Motor neuron (in vitro differentiated cells): ENCODE measurements around the gene SKP1. TPM values are rescaled to one million over a fixed set of nuclear protein-coding genes. Genes with fewer than 3 reads are reported as not detected.
A peak's percentile ranks its signal among the peaks of the same experiment; 100 is the strongest.
"Not testable (repeated sequence)": the region's sequence is repeated elsewhere in the genome, so short reads cannot be mapped to it uniquely, and the experiment has no call there.

ENCODE experiments used
- ATAC-seq, 8 experiments: fragments of 200-7000 bp; cut with Tn5 transposase; replicated peaks in 6 of 8; 2 replicates each; pipeline ENCODE4 v1.8.0; 2021; ENCODE audit warnings: mild to moderate bottlenecking in 8 of 8, moderate library complexity in 8 of 8
- H3K27ac ChIP-seq, 2 donors: fragments of 250-450 bp; sonication (Bioruptor Pico); 2 replicates each; pipeline ENCODE4 v1.9.0; 2021; ENCODE audit warnings: antibody characterized with exemption in 2 of 2, mild to moderate bottlenecking in 2 of 2, moderate library complexity in 1 of 2
- H3K4me1 ChIP-seq, 2 donors: fragments of 250-450 bp; sonication (Bioruptor Pico); replicated peaks in 1 of 2; 2 replicates each; pipeline ENCODE4 v1.6.1; 2021; ENCODE audit warnings: antibody characterized with exemption in 2 of 2, mild to moderate bottlenecking in 2 of 2, moderate library complexity in 1 of 2
- H3K4me3 ChIP-seq, 5 donors: fragments of 250-450 bp; sonication (Bioruptor Pico); 2 replicates each; pipeline ENCODE4 v1.9.0; 2021; ENCODE audit warnings: antibody characterized with exemption in 5 of 5, mild to moderate bottlenecking in 5 of 5, moderate library complexity in 4 of 5
- WGBS, 10 experiments: fragments of 450-650 bp; shearing (Covaris generic); methylation state at CpG; one replicate each; pipeline ENCODE4 v1.0.0; 2022; 5-methylcytosine and 5-hydroxymethylcytosine counted together
- in situ Hi-C, 9 experiments: fragments of 400-800 bp; cut with MboI; loops; one replicate each; pipeline ENCODE4 v1.15.0; 2021; ENCODE audit warnings: low sequenced_read_pairs in 9 of 9, low pct_unique_long_range_greater_than_20kb in 2 of 9; ENCODE audit not compliant: unreplicated experiment in 9 of 9
- total RNA-seq, 8 experiments: library from RNA; unstranded; fragments of 300-600 nt; gene quantifications; 2 replicates each; pipeline versions ENCODE4 v1.2.3 to v1.2.4, GENCODE V29; 2022

The SKP1 gene
- 100 to 1,000 TPM; 368 to 550 (median 471) TPM for total RNA-seq

DNA sequence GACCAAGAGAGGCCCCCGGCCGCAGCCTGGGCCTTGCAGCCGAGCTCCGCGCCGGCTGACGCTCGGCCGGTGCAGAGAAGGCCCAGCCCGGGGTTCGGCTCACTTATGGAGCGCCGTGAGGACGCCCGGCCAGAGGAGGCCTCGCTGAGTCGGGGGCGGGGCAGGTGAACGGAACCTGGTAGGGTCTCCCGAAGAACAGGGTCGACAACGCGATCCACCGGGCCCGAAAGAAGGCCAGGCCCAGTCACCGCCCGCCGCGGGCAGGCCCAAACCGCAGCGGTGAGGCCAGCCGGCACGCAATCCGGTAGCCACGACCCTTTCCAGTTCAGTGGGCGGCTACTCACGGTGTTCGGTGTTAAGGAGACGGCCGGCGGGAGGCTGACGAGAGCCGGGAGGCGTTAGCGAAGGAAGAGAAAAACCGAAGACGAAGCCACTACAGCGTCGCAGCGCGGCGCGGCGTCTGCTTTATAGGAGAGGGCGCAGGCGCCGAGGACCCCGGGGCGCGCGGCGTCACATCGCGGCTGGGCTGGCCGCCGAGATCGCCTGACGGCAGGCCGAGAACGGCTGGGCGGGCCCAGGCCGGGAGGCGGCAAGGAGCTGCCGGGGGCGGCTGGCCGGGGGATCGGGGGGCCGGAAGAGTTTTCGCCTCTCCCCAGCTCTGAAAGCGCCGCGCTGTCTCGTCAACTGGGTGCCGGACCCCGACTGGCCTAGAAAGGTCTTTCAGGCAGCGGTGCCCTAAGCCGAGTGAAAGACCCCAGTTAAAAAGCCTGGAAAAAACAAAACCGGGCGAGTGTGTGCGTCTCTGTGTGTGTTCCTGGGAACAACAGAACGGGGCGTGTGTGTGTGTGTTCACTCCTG lies at the start of gene SKP1:
SKP1 (minus strand) TSS at position 440 of the 858 bp plus-strand sequence. CDS start 2,928 bp downstream, outside the sequence.
- peak; percentile 68 to 88 (median 81) for ATAC-seq
- Histone ChIP-seq H3K4me1 (peaks cover 5 to 17% of the 10 kb centered on the region in 2 donors), H3K27ac (peak within 1 kb of the TSS; percentile 100), H3K4me3 (peak within 1 kb of the TSS; percentile 74 to 99 (median 95))
- 0% methylated on average over 2 to 8 of the region's 92 CpGs; no CpG with 5 or more reads in 8 of the 10 experiments for WGBS, 10 experiments
- in situ Hi-C loops, result loop anchor here in 4 of 9 experiments (25.0 kb wide), 2 partner anchors 111 to 411 kb away; no protein-coding TSS in a partner anchor

DNA sequence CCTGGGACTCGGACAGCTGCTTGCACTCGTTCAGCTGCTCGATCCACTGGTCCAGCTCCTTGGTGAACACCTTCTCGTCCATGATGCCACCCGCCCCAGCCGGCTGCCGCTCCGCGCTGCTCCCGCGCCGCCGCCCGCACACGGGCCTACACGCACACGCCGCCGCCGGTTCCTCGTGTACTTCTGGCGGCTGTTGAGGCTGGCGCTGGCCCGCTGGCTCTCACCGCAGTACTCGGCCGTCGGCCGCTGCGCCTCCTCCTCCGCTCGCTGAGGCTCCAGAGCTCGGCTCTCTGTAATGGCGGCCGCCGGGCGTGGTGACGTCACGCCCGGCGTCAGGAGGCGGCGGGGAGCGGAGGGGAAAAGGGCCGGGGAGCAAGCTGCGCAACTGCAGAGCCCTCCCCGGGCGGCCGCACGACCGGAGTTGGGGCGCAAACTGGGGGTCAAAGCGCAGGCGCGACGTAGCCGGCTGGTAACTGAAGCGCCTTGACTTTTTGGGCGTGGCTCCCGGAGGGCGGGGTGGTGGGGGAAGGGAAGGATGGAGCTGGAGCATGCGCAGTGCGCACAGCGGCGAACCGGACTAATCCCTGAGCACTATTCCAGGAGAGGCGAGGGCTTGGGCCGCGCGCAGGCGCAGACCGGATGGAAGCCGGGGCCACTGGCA lies 49.2 kb upstream of the SKP1 start, which contains the start of gene PPP2CA:
PPP2CA (minus strand) TSS at position 294 of the 661 bp plus-strand sequence; CDS start at position 82, 212 bp downstream.
- in situ Hi-C loops, result no loop called here
- Histone ChIP-seq H3K4me1 (peaks cover 8 to 18% of the 10 kb centered on the region in 2 donors), H3K27ac (peak within 1 kb of the TSS; percentile 98 to 99), H3K4me3 (peak within 1 kb of the TSS; percentile 65 to 96 (median 80))
- WGBS, 10 experiments, result 2 to 8% methylated on average over 5 to 11 of the region's 73 CpGs; no CpG with 5 or more reads in 8 of the 10 experiments
- ATAC-seq, result peak; percentile 72 to 94 (median 92)

DNA sequence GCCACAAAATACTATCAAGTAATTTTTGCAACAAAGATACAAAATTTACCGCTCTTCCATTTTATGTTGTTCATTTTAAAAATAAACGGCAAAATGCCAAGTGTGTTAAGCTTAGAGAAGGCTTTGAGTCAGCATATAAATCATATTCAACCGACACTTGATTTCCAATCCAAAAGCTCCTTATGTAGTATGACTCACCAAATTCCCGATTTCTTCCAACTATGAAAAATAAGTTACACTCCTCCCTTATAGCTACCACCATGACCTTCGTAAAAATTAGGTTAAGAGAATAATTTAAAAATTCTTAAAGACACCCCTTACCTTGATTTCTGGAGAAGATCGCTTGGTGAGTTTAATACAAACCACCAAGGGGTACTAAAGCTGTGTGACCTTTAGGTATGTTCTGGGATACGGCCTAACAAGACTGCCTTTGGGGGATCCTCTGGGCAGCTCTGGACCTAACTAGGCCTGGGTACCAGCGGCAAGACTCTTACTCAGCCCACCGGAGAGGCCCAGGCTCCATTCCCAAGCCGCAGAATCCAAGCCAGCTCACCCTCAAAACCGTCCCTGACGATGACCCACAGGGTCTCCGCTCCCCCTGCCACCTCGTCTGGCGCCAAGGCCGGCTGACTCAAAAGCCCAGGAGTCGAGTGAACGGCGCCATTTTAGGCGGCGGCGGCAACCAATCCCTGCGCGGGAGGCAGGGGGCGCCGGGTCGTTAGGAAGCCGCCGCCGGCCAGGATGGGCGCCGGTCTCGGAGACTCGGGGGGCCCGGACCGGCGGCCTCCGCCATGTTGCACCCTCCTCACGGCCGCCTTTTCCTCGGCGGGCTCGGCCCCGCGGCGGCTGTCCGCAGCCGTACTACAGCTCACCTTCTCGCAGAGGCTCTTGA lies 48.4 kb upstream of the SKP1 start:
- in situ Hi-C loops, result no loop called here
- WGBS, 10 experiments, result 0 to 4% (median 0%) methylated on average over 2 to 22 of the region's 49 CpGs
- peak overlapping the region; percentile 98 to 99 for H3K27ac ChIP-seq
- H3K4me3 ChIP-seq, result peak overlapping the region; percentile 65 to 96 (median 80)
- ATAC-seq, result peak; percentile 11 to 49 (median 41)
- peaks cover 8 to 18% of the 10 kb centered on the region in 2 donors for H3K4me1 ChIP-seq

DNA sequence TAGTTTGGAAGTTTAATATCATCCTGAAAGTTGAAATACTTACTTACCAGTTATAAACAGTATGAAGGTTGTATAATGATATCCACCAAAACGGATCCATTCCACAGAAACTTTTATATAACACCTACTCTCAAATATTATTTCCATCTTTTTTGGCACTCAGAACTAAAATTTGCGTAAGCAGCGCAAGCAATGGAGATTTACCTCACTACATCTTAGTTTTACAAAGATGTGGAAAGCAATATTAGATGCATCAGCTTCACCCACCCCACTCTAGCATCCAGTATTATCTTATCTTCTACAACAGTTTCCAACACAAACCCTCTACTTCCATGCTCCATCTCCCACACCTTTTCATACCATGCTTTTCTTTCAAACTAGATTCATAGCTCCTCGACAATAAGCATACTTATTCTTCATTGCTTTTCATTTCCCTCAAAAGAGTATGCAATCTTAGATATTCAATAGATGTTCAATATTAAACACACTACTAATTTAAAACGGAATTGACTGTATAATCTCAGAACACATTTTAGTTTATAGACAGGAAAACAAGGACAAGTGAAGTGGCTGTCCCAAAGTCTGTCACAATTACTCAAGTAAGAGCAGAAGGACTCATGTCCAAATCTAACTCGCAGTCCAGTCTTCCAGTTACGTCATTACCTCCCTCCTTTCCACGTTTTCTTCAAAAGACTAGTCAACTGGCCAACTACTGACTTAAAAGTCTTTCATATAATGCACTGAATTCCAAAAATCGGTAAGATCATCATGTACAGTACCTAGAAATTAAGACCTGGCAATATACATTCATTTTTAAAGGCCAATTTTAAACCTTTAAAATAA lies 46.9 kb upstream of the SKP1 start:
- peaks cover 11 to 18% of the 10 kb centered on the region in 2 donors for H3K4me1 ChIP-seq
- H3K4me3 ChIP-seq, result peak overlapping the region; percentile 65 to 96 (median 80)
- no peak for ATAC-seq
- 16 to 73% (median 33%) methylated on average over 2 to 9 of the region's 9 CpGs for WGBS, 10 experiments
- no peak overlapping the region for H3K27ac ChIP-seq
- in situ Hi-C loops, result no loop called here

DNA sequence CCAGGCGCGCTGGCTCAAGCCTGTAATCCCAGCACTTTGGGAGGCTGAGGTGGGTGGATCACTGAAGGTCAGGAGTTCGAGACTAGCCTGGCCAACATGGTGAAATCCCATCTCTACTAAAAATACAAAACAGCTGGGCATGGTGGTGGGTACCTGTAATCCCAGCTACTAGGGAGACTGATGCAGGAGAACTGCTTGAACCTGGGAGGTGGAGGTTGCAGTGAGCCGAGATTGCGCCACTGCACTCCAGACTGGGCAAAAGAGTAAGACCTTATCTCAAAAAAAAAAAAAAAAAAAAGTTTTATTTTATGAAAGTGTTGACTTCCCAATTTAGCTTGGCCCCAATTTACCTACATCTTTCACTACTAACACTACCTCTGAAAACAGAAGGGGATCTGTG lies 44.9 kb upstream of the SKP1 start:
- in situ Hi-C loops, H3K4me3 ChIP-seq, H3K27ac ChIP-seq, H3K4me1 ChIP-seq, ATAC-seq: not testable (repeated sequence)
- WGBS, 10 experiments, result 87 to 100% (median 100%) methylated on average over 1 to 5 of the region's 5 CpGs; no CpG with 5 or more reads in 2 of the 10 experiments

DNA sequence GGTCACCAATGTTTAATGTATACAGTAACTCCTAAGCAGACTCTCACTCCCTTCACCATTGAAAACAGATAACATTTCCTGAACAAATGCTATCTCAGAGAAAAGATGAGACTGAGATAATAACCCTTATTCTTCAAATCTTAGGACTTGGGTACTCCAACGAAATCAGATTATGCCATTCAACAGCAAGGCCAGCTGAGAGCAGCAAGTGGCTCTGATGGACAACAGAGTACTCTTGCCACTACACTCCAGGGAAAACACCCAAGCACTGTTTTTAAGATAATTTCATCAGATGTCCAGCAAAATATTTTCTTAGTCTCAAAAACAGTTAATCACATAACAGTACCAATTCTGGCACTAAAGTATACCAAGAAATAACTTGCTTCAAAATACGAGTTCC lies 39.0 kb upstream of the SKP1 start:
- in situ Hi-C loops, result no loop called here
- ATAC-seq, result no peak
- H3K27ac ChIP-seq, result no peak overlapping the region
- 24 to 100% (median 80%) methylated on average over 1 to 2 of the region's 2 CpGs; no CpG with 5 or more reads in 3 of the 10 experiments for WGBS, 10 experiments
- H3K4me1 ChIP-seq, result peaks cover 0 to 3% of the 10 kb centered on the region in 2 donors
- no peak overlapping the region for H3K4me3 ChIP-seq

DNA sequence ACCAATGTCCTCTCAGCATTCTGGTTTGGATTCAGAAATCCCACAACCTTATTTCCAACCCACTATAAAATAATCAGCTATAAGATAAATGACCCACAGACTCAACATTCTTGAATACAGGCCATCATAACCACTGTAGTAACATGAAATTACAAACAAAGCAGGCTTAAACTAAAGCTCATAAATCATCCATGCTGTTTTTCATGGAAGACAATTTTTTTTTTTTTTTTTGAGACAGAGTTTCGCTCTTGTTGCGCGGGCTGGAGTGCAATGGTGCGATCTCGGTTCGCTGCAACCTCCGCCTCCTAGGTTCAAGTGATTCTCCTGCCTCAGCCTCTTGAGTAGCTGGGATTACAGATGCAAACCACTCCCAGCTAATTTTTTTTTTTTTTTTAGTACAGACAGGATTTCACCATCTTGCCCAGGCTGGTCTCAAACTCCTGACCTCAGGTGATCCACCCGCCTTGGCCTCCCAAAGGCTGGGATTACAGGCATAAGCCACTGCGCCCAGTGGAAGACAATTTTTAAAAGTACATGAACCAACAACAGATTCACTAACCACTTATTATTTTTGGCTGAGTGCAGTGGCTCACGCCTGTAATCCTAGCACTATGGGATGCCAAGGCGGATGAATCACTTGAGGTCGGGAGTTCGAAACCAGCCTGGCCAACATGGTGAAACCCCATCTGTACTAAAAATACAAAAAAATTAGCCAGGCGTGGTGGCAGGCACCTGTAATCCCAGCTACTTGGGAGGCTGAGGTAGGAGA lies 34.7 kb upstream of the SKP1 start:
- H3K27ac ChIP-seq, H3K4me3 ChIP-seq, in situ Hi-C loops, ATAC-seq, H3K4me1 ChIP-seq: not testable (repeated sequence)
- 94 to 100% (median 100%) methylated on average over 1 to 14 of the region's 14 CpGs; no CpG with 5 or more reads in 3 of the 10 experiments for WGBS, 10 experiments

DNA sequence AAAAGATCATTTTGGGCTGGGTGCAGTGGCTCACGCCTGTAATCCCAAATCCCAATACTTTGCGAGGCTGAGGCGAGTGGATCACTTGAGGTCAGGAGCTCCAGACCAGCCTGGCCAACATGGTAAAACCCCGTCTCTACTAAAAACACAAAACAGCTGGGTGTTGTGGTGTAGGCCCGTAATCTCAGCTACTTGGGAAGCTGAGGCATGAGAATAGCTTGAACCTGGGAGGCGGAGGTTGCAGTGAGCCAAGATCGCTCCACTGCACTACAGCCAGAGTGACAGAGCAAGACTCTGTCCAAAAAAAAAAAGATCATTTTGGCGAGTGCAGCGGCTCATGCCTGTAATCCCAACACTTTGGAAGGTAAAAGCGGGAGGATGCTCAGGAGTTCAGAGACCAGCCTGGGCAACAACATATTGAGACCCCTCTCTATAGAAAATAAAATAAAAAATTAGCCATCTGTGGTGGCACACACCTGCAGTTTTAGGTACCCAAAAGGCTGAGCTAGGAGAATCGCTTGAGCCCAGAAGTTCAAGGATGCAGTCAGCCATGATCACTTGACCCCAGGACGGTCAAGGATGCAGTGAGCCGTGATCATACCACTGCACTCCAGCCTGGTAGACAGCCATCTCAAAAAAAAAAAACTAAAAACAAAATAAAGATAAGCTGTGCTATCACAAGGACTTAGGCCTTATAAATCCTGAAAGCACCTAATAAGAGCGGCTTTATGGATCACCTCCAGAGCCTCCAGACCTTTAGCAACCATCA lies 32.9 kb upstream of the SKP1 start:
- no peak overlapping the region for H3K27ac ChIP-seq
- 85 to 100% (median 88%) methylated on average over 3 to 13 of the region's 14 CpGs; no CpG with 5 or more reads in 2 of the 10 experiments for WGBS, 10 experiments

DNA sequence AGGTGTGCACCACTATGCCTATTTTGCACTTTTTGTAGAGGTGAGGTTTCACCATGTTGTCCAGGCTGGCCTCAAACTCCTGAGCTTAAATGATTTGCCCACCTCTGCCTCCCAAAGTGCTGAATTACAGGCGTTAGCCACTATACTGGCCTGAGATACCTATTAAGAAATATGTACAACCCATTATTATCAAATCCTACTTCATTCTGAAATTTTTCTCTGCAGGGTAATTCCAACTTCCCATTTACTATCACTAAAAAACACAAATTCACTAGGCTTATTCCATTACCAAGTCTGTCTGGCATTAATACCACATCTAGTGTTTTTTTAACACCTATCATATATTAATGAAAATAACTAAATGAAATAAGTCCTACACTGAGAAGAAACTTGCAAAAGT lies 30.9 kb upstream of the SKP1 start:
- WGBS, 10 experiments, result 83 to 100% (median 100%) methylated on average over 1 of the region's 1 CpG; no CpG with 5 or more reads in 6 of the 10 experiments
- no peak for ATAC-seq
- in situ Hi-C loops, result no loop called here

More for the DNA sequence above, 32.9 kb upstream of the SKP1 start:
- no peaks in the 10 kb centered on the region for H3K4me1 ChIP-seq
- in situ Hi-C loops, result no loop called here
- H3K4me3 ChIP-seq, result no peak overlapping the region
- ATAC-seq, result no peak

DNA sequence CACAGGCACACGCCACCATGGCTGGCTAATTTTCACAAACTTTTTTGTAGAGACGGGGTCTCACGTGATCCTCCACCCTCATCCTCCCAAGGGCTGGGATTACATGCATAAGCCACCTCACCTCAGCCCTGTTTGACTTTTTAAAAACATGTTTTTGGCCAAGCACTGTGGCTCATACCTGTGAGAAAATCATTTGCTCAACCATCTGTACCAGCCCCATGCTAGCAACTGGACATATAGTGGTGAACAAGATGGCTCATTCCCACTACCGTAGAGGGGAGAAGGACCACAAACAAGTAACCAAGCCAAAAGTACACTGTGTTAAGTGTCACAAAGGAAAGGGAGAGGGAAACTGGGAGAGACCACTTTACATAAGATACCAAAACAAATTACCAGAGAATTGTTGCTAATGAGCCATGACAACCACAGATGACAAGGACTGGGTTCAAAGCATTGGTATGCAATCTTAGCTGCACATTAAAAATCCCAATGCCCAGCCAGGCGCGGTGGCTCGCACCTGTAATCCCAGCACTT lies 29.9 kb upstream of the SKP1 start:
- no peaks in the 10 kb centered on the region for H3K4me1 ChIP-seq
- no peak for ATAC-seq
- WGBS, 10 experiments, result 40 to 100% (median 90%) methylated on average over 1 to 4 of the region's 7 CpGs; no CpG with 5 or more reads in 2 of the 10 experiments
- in situ Hi-C loops, result no loop called here
- no peak overlapping the region for H3K4me3 ChIP-seq
- no peak overlapping the region for H3K27ac ChIP-seq

More for the DNA sequence above, 30.9 kb upstream of the SKP1 start:
- Histone ChIP-seq H3K27ac (no peak overlapping the region), H3K4me3 (no peak overlapping the region), H3K4me1 (no peaks in the 10 kb centered on the region)
